Left ventricle myocardium inferior (tissue), 1 donor: Measurements from ENCODE around the gene TFE3. TPM values are rescaled to one million over a fixed set of nuclear protein-coding genes. Genes with fewer than 3 reads are reported as not detected.

Source experiments
- DNase-seq: peaks from one replicate; pipeline ENCODE4 v3.0.0-alpha.2; 2020
- H3K27ac ChIP-seq: fragments of 200-600 bp; replicated peaks from 2 replicates; pipeline ENCODE4 v1.8.0; 2021
- H3K27me3 ChIP-seq: fragments of 200-600 bp; 2 replicates; pipeline ENCODE4 v1.8.0; 2021; ENCODE audit warnings: low read depth
- H3K36me3 ChIP-seq: fragments of 200-600 bp; 2 replicates; pipeline ENCODE4 v1.8.0; 2021
- H3K4me1 ChIP-seq: fragments of 200-600 bp; 2 replicates; pipeline ENCODE4 v1.8.0; 2021
- H3K4me3 ChIP-seq: fragments of 200-600 bp; 2 replicates; pipeline ENCODE4 v1.8.0; 2021; ENCODE audit warnings: mild to moderate bottlenecking, moderate library complexity
- H3K9me3 ChIP-seq: fragments of 200-600 bp; replicated peaks from 2 replicates; pipeline ENCODE4 v1.8.0; 2021
- CTCF ChIP-seq: fragments of 200-600 bp; IDR thresholded peaks from 2 replicates; pipeline ENCODE4 v1.8.0; 2021; ENCODE audit warnings: antibody characterized with exemption, mild to moderate bottlenecking, borderline replicate concordance
- intact Hi-C: fragments of 100-400 bp; cut with micrococcal nuclease; formaldehyde crosslinking; loops from one replicate; pipeline ENCODE4 v1.11.0; 2022
- total RNA-seq: library from RNA; stranded (reverse); fragmentation: NEBNext Ultra II Directional; extraction: Animal tissue kit (Norgen Biotek cat#: 25700); gene quantifications from one replicate; pipeline ENCODE4 v1.2.1, GENCODE V29; 2021
- donor health status: DM: no; HTN: yes; CAD: no; lungs with severe emphysema.

The TFE3 gene
- total RNA-seq, 1 donor from 2014 or later = 19.2 TPM

- DNase-seq = no peak
- H3K27me3 ChIP-seq = no peaks in the 10 kb centered on the region
- H3K36me3 ChIP-seq = peaks cover 17% of the 10 kb centered on the region
- intact Hi-C loops = no loop called here
- peaks cover 31% of the 10 kb centered on the region for H3K4me1 ChIP-seq
- H3K27ac ChIP-seq = no peak overlapping the region
- no peaks in the 10 kb centered on the region for H3K9me3 ChIP-seq
- no peak for TF ChIP-seq CTCF
- no peak overlapping the region for H3K4me3 ChIP-seq
These were observed 32.2 kb upstream of the TFE3 start for GRCh38 chrX:49075347-49075746.

- intact Hi-C loops = no loop called here
- TF ChIP-seq CTCF = peak; percentile 19
- H3K27ac ChIP-seq = peak within 1 kb of the TSS; percentile 88
These were observed 30.7 kb upstream of the TFE3 start, which contains the start of gene PRAF2 for GRCh38 chrX:49073601-49074575. Gene PRAF2, minus strand, starts transcription at chrX:49074002. Its CDS starts 15 bp downstream, at chrX:49073987.

GRCh38 chrX:49072712-49073095, 29.5 kb upstream of the TFE3 start:
- Histone ChIP-seq H3K4me3 (peak overlapping the region; percentile 70), H3K36me3 (peaks cover 16% of the 10 kb centered on the region), H3K4me1 (peaks cover 25% of the 10 kb centered on the region), H3K27me3 (no peaks in the 10 kb centered on the region), H3K9me3 (no peaks in the 10 kb centered on the region), H3K27ac (peak overlapping the region; percentile 60)
- intact Hi-C loops = no loop called here
- TF ChIP-seq CTCF = no peak
- DNase-seq = no peak

More at GRCh38 chrX:49073601-49074575, 30.7 kb upstream of the TFE3 start, which contains the start of gene PRAF2:
- Histone ChIP-seq H3K4me3 (peak within 1 kb of the TSS; percentile 70), H3K9me3 (no peaks in the 10 kb centered on the region), H3K36me3 (peaks cover 17% of the 10 kb centered on the region), H3K4me1 (peaks cover 30% of the 10 kb centered on the region), H3K27me3 (no peaks in the 10 kb centered on the region)
- peak; percentile 93 for DNase-seq

- H3K9me3 ChIP-seq = no peaks in the 10 kb centered on the region
- intact Hi-C loops = no loop called here
- peak overlapping the region; percentile 60 for H3K27ac ChIP-seq
- H3K4me3 ChIP-seq = peak overlapping the region; percentile 70
- no peak for TF ChIP-seq CTCF
- peaks cover 25% of the 10 kb centered on the region for H3K4me1 ChIP-seq
- peaks cover 11% of the 10 kb centered on the region for H3K36me3 ChIP-seq
- peak; percentile 72 for DNase-seq
- no peaks in the 10 kb centered on the region for H3K27me3 ChIP-seq
These were observed 28.9 kb upstream of the TFE3 start for GRCh38 chrX:49071877-49072711.

- intact Hi-C loops = no loop called here
- no peak overlapping the region for H3K27ac ChIP-seq
These were observed 27.8 kb upstream of the TFE3 start for GRCh38 chrX:49070988-49071387.

More at GRCh38 chrX:49070988-49071387, 27.8 kb upstream of the TFE3 start:
- DNase-seq = no peak
- peaks cover 25% of the 10 kb centered on the region for H3K4me1 ChIP-seq
- no peaks in the 10 kb centered on the region for H3K27me3 ChIP-seq
- peaks cover 6% of the 10 kb centered on the region for H3K36me3 ChIP-seq
- no peak overlapping the region for H3K4me3 ChIP-seq
- no peaks in the 10 kb centered on the region for H3K9me3 ChIP-seq
- TF ChIP-seq CTCF = no peak
